Fibroblast of pulmonary artery (primary cell): ENCODE data around the gene PRRG2.

ENCODE experiments used
- DNase-seq: peaks from one replicate; pipeline ENCODE4 v3.0.0-alpha.2; 2010; ENCODE audit warnings: low read depth
- H3K4me3 ChIP-seq: replicated peaks from 2 replicates; pipeline ENCODE4 v1.5.1; 2011; ENCODE audit warnings: low read depth, mild to moderate bottlenecking, control low read depth, low read length, moderate library complexity
- CTCF ChIP-seq: IDR thresholded peaks from 2 replicates; pipeline ENCODE4 v1.5.1; 2011; ENCODE audit warnings: mild to moderate bottlenecking, control low read depth, low read length, inconsistent platforms; ENCODE audit errors: missing control alignments

The PRRG2 gene

GRCh38 chr19:49592486-49593232 is 11.5 kb downstream of the PRRG2 start:
- no peak for TF ChIP-seq CTCF
- DNase-seq, result no peak
- H3K4me3 ChIP-seq, result peak overlapping the region; percentile 84

GRCh38 chr19:49593233-49594113 is 12.4 kb downstream of the PRRG2 start:
- no peak for TF ChIP-seq CTCF
- peak overlapping the region; percentile 84 for H3K4me3 ChIP-seq
- peak; percentile 92 for DNase-seq

- no peak for DNase-seq
- H3K4me3 ChIP-seq, result no peak overlapping the region
- TF ChIP-seq CTCF, result no peak
Measured at GRCh38 chr19:49594157-49594992, 13.3 kb downstream of the PRRG2 start.

GRCh38 chr19:49594993-49595818 is 14.1 kb downstream of the PRRG2 start:
- no peak for TF ChIP-seq CTCF
- no peak overlapping the region for H3K4me3 ChIP-seq
- no peak for DNase-seq

- DNase-seq, result no peak
- H3K4me3 ChIP-seq, result no peak overlapping the region
- TF ChIP-seq CTCF, result no peak
Measured at GRCh38 chr19:49595819-49596404, 14.8 kb downstream of the PRRG2 start.

GRCh38 chr19:49596407-49596806 is 15.3 kb downstream of the PRRG2 start:
- DNase-seq, result no peak
- TF ChIP-seq CTCF, result no peak
- H3K4me3 ChIP-seq, result no peak overlapping the region
